Glomerular endothelial cell (primary cell): ENCODE data around the gene ADAD1. TPM values are rescaled to one million over a fixed set of nuclear protein-coding genes. Genes with fewer than 3 reads are reported as not detected.
"Not testable (repeated sequence)": the region's sequence is repeated elsewhere in the genome, so short reads cannot be mapped to it uniquely, and the experiment has no call there.

Source experiments
- DNase-seq: peaks from one replicate; pipeline ENCODE4 v3.0.0-alpha.2; 2011; ENCODE audit warnings: low read depth, low spot score; ENCODE audit errors: extremely low read depth
- total RNA-seq: library from RNA; depleted of rRNA; stranded (reverse); fragments of >200 nt; gene quantifications from 2 replicates; pipeline ENCODE4 v1.2.3, GENCODE V29; 2015

Gene ADAD1
- total RNA-seq: not detected in 2 replicates

DNA sequence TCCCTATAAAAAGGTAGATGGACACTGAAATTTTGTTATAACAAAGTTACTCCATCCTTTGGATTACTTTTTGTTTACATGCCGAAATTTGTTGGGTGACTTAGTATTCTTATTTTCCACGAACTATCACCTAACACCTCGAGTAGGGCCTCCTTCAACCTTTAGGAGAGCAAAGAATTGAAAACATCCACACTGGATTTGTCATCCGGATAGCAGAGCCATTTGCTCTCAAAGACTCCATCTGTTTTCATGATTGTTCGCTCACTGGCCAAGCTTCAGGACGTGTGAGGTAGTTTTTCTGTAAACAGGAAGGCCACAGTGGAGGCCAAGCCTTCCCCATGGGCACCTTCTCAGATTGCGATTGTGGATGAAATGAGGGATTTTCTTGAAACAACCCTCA is at the start of gene ADAD1:
TSS of gene ADAD1 (plus strand) at position 301 of the 400 bp plus-strand sequence. CDS start 1,059 bp downstream, outside the sequence.
- no peak for DNase-seq

DNA sequence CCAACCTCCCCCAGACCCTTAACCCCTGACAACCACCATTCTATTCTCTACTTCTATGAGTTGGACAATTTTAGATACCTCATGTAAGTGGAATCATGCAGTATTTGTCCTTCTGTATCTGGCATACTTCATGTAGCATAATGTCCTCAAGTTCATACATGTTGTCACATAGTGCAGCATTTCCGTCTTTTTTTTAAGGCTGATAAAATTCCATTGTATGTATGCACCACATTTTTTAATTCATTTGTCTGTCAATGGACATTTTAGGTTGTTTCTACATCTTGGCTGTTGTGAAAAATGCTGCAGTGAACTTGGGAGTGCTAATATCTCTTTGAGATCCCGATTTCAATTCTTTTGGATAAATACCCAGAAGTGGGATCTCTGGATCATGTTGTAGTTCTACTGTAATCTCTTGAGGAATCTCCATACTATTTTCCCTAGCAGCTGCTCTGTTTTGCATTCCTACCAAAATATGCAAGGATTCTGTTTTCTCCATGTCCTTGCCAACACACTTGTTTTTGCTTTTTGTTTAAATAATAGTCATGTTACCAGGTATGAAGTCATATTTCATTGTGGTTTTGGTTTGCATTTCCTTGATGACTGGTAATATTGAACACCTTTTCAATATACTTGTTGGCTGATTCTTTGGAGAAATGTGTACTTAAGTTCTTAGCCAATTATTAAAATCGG is 48.8 kb upstream of the ADAD1 start:
- no peak for DNase-seq

DNA sequence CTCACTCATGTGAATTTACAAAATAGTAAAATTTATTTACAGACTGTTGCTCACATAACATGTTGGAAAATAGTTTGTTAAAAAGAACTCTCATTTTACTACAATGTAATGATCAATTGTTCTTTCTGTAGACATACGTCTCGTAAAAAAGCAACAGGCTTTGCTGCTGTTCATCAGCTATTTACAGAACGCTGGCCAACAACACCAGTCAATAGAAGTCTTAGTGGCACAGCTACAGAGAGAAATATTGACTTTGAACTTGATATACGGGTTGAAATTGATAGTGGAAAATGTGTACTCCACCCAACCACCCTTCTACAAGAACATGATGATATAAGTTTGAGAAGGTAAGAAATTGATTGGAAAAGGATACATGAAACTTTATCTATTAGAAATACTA is 47.6 kb upstream of the ADAD1 start:
- DNase-seq: no peak

DNA sequence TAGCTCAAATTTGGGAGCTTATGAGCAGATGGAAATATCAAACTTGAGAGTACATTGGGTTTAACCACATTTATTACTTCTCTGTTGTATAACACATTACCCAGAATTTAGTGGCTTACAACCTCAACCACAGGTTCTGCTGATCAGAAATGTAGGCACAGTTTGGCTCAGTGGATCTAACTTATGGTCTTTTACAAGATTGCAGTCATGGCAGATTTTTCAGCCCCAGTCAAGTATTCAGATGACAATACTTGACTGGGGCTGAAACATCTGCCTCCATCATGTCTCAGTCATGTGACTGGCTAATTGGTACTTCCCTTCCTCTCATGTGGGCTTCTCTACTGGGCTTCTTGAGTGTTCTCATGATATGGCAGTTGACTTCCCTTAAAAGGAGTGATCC is 44.0 kb upstream of the ADAD1 start:
- no peak for DNase-seq

DNA sequence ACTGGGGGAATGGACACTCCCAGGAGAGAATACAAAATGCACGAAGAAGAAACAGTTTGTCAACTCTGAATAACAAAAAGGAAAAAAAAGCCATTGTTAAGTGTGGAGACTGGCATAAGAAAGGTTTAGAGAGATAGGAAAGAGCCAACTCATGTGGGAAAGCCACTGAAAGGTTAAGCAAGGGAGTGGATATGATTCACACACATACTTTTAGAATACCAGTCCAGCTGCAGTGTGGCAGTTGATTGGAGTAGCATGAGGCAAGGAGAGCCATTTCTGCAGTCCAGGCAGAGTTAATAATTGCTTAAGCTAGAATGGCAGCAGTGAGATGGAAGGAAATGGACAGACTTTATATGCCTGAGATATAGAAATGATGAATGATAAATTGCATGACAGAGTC is 36.9 kb upstream of the ADAD1 start:
- no peak for DNase-seq

DNA sequence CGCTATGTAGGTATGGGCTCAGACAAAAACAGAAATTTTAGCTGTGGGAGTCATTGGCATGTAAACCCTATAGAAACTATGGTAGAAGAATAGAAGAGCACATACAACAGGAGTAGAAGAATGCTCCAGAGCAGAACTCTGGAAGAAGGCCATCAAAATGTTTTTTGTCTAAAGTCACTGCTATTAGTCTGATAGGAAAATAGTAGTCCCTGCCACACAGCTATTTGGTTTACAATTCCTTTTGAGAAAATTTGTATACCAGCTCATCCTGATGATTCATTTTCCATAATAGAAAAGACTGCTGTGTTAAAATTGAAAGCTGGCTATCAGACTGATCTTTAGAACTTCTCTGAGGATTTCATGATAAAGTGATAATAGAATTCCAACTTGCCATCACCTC is 32.8 kb upstream of the ADAD1 start:
- DNase-seq: no peak

DNA sequence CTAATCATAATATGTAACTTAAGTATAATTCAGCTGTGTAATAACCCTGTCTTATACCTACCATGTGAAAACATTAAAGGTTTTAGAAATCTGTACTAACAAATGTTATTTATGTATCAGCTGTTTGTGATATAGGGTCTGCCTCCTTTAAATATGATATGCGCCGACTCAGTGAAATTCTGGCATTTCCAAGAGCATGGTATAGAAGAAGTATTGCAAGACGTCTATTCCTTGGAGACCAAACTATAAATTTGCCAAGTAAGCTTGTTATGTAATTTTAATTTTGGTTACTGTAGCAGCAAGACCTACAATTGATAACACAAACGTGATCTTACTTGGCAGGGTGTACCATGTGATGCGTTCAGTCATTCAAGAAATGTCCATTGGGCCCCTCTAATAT is 32.3 kb upstream of the ADAD1 start:
- DNase-seq: no peak

DNA sequence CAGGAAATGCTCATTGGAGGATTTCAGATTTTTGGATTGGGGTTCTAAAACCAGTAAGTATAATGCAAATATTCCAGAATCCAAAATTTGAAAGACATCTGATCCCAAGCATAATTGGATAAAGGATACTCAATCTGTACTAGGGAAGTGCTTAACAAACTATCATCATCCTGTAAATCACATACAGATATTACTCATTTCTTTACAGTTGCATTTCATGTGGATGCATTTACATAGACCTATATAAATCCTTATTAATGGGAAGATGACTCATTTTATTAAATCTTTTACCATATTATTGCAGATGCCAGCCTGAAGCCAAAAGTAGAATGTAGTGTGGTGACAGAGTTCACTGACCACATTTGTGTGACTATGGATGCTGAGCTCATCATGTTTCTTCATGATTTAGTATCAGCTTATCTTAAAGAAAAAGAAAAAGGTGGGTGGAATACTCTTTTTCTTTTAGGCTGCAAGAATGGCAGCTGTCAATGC is 22.4 kb upstream of the ADAD1 start:
- no peak for DNase-seq

DNA sequence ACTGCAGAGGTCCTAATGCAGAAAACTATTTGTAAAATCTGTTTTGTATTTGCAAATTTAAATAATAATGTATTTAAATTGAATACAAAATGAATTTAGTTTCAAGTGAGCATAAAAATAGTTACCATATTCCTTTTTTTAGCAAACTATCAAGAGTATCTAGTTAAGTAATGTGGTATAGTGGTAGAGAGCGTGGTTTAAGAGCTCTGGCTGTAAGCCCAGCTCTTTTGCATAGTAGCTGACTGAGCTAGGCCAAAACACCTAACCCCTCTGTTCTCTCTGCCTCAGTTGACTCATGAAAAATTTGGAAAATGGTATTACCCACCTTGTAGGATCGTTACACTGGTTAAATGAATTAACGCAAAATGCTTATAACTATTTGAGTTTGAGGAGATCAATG is 18.1 kb upstream of the ADAD1 start:
- DNase-seq: no peak

DNA sequence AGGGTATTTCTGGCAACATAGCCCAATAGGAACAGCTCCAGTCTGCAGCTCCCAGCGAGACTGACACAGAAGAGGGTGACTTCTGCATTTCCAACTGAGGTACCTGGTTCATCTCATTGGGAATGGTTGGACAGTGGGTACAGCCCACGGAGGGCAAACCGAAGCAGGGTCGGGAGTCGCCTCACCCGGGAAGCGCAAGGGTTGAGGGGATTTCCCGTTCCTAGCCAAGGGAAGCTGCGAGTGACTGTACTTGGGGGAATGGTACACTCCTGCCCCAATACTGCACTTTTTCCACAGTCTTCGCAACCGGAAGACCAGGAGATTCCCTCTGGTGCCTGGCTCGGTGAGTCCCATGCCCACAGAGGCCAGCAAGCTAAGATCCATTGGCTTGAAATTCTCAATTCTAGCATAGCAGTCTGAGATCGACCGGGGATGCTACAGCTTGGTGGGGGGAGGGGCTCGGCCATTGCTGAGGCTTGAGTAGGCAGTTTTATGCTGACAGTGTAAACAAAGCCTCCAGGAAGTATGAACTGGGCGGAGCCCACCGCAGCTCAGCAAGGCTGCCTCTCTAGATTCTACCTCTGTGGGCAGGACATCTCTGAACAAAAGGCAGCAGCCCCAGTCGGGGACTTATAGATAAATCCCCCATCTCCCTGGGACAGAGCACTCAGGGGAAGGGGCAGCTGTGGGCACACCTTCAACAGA is 14.0 kb upstream of the ADAD1 start:
- DNase-seq: no peak

DNA sequence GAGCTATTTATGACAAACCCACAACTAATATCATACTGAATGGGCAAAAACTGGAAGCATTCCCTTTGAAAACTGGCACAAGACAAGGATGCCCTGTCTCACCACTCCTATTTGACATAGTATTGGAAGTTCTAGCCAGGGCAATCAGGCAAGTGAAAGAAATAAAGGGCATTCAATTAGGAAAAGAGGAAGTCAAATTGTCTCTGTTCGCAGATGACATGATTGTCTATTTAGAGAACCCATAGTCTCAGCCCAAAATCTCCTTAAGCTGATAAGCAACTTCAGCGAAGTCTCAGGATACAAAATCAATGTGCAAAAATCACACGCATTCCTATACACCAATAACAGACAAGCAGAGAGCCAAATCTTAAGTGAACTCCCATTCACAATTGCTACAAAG is 10.0 kb upstream of the ADAD1 start:
- DNase-seq: not testable (repeated sequence)

DNA sequence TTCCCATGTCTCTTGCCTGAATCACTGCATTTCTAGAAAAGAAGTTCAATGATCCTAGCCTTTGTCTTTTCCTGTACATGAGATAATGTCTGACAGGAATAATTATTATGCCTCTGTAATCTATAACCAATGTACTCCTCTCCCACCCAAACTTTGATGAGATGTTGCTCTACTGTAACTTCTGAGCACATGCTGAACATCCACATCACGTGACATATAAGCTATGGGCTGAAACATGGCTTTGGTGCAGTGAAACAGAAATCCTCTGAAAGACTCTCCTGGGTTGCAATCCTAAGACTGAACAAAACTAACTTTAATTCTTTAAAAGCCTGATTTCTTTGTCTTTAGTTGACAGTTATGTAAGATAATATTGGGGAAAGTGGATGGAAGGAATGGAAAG is 1.5 kb upstream of the ADAD1 start:
- DNase-seq: no peak

DNA sequence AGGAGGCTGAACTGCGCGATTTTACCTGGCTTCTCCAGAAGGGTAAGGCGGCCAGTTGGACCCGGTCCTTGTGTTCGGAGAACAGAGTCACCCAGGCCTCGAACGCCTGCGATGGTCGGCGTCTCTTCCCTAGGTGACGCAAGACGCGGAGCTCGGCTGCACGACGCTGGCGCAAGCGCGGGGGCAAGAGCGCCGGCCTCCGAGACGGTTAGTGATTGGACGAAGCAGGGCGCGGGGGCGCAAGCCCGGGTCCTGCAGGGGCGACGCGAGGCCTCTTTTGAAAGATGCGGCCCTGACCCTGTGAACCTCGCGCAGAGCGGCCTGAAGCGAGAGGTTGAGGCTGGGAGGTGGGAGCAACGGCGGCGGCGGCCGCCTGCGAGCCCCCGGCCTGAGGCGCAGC is 428 bp downstream of the ADAD1 start:
- no peak for DNase-seq

DNA sequence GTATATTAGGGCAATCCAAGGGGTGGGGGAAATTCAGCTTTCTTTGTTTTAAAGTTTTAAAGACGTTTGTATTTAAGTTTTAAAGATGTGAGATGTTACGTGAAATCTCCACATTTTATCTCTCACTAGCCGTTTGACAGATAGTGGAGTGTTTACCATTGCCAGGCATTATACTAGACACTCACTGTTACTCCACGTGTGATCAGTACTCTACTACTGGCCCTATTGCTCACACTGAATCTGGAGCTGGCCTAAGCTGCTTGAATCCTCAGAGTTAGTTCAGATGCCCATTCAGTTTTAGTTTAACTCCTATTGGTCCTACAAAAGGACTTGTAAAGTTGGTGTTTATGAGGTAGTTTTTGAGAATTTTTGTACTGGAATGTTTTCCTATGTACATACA is 4.5 kb downstream of the ADAD1 start:
- no peak for DNase-seq

DNA sequence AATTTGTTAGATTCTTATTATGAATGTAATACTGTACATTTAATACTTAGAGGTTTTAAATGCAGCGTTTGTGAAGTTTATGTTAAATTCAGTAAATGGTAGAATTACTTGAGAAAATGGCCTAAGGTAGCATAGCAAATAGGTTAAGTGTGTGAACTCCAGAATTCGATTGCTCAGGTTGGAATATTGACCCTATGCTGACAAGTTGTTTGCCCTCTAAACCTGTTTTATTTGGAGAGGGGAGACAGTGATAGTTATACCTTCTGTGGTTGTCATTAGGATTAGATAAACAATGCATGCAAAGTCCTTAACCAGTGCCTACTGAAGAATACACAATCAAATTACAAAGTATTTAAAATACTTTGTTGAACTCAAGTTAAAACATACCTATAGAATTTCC is 5.4 kb downstream of the ADAD1 start:
- DNase-seq: no peak

DNA sequence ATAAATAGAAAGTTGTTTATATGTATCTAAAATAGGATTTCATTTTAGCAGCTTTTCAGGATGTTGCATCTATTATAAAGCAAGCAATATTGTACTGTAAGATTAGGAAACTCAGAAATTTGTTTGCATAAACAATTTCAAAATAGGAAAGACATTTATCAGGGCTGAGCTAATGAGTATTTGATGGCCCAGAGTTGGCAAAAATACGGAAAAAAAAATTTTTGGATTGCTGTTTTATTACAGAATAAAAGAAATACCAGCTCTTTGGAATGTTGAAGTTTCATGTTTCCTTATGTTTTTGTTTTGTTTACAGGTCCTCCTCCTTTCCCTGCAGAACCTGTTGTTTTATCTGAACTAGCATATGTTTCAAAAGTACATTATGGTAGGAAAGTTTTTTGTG is 14.5 kb downstream of the ADAD1 start:
- DNase-seq: no peak

DNA sequence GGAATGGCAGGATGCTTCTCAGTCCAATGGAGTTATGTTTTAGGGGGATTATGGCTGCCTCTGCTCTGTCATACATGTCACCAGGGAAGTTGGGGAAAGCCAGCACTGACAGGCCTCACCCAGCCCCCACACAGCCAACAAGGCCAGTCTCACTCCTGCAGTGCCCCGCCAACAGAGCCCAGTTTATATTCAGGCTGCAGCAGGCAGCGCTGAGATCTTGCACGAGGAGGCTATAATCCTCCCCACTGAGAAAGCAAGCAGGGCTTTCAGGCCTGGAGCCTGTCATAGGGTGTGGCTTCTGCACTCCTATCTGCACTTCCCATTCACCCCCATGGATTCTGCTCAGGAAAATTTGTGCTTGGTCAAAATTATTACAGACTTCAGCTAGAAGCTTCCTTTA is 25.1 kb downstream of the ADAD1 start:
- no peak for DNase-seq

DNA sequence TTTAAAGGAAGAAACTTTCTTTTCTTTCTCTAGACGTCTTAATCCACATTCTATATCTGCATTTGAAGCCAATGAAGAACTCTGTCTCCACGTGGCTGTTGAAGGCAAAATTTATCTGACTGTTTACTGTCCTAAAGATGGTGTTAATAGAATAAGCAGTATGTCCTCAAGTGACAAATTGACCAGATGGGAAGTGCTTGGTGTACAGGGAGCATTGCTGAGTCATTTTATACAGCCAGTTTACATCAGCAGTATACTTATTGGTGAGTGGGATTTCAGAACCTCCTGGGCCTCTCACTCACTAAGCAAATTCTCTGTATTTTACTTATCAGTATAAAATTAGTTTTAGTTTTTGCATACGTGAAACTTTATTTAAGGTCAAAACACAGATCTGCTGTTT is 33.7 kb downstream of the ADAD1 start:
- no peak for DNase-seq

DNA sequence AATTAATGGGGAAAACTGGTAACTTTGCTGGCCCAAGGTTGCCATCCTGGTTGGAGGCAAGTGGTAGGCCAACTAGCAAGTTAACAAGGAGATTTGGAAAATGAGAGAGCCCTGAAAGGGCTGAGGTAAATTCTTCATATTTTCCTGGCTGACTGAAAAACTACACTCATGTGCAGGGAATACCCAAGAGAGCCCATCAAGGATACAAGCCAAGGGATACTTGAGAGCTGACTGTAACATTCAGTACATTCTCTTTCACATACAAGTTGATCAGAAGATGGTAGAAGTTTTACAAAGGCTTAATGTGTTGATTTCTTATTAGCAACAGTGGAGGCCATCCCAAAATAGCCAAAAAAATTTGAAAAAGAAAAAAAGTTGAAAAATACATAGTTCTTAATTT is 44.4 kb downstream of the ADAD1 start:
- no peak for DNase-seq

DNA sequence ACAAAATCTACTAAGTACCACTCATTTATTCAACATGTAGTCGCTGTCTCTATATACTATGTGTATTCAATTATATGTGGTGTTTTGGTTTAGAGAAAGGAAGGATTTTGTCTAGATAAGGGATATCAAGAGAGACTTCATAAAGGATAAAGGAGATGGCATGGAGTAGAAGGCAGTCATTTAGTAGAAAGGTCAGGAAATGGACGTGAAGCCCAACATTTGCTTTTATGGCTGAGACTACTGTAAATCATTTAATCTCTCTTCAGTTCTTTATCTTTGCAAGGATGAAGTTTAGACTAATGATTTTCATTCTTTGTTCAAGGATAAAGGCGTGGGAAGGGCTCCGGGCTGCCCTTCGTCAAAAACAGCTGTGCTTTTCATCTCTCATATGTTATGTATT is 52.5 kb downstream of the ADAD1 start:
- DNase-seq: no peak

DNA sequence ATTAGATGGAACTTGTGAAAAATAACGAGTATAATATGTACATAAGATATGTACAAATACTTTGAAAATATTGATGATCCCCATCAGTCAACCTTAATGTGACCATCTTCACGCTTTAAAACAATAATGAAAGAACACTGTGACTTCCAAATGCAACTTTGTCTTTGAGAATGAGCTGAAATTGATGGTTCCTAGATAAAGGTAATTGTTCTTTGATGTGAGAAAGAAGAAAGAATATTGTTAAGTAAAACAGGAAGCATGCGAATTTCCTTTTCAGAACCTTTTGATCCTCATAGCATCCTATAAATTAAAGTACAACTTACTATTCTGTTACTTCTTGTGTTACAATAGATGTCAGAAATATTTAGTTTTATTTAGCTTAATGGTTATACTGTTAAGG is 55.5 kb downstream of the ADAD1 start:
- no peak for DNase-seq

DNA sequence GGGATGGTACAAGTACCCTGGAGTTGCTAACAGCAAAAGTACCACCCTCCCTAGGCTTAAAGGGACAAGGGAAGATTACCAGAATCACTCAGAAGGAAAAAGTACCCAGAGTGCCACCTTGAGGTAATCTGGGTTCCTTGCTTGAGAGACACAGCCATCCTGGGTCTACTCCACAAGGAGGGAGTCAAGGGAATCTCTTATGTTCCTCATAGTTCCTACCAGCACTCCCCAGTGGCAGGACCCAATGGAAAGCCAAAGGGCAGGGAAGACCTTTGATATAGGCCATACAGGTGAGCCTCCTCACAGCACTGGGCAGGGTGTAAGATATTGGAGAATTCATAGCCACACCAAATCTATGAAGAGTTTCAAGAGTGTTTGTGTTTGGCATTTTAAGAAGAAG is 72.0 kb downstream of the ADAD1 start:
- DNase-seq: no peak
